Measurements from ENCODE around the gene CEMIP. TPM values are rescaled to one million over a fixed set of nuclear protein-coding genes. Genes with fewer than 3 reads are reported as not detected.
A peak's percentile ranks its signal among the peaks of the same experiment; 100 is the strongest.

The CEMIP gene
- total and polyA plus RNA-seq, 2 of the 13 experiments (the other 11 are each of a cell fraction or from before 2014, with no cell fraction given), result 4.3 to 28.5 TPM

- 60% methylated on average over 5 of the region's 5 CpGs for WGBS (ENCODE audit: low lambda C conversion rate)
- Histone ChIP-seq H3K36me3 (replicated peaks in 1 of 2; ENCODE audit: control insufficient read depth in 1 of 2, insufficient read depth in 2 of 2, low read length in 2 of 2) (no peaks in the 10 kb centered on the region), H3K79me2 (ENCODE audit: insufficient read depth, low read length) (peaks cover 29% of the 10 kb centered on the region), H3K9me3 (ENCODE audit: low read length) (no peaks in the 10 kb centered on the region), H3K4me1 (ENCODE audit: insufficient read depth, low read length) (peaks cover 36% of the 10 kb centered on the region), H3K4me3 (replicated peaks in 1 of 3; ENCODE audit: insufficient read depth in 1 of 3, low read depth in 2 of 3, low read length in 3 of 3) (no peak overlapping the region), H3K9ac (ENCODE audit: insufficient read depth, low read depth, low read length) (no peak overlapping the region), H3K27me3 (ENCODE audit: control insufficient read depth in 1 of 2, insufficient read depth in 2 of 2, low read length in 2 of 2) (no peaks in the 10 kb centered on the region; a peak in 1 of 5 replicates), H3K4me2 (ENCODE audit: low read depth, low read length) (no peak overlapping the region), H3K27ac (ENCODE audit: extremely low read length, insufficient read depth, low read length) (no peak overlapping the region), H4K20me1 (ENCODE audit: insufficient read depth, low read length) (peaks cover 2% of the 10 kb centered on the region; the same call in 1 of the 2 replicates), H2AFZ (ENCODE audit: low read length) (no peak overlapping the region)
- POLR2A ChIA-PET, result interaction anchor here (1.5 to 2.3 kb wide), 2 partner anchors 10 to 152 kb away, joined by 3 to 10 read pairs; partner anchors contain the start of gene TLNRD1
- FAIRE-seq (no peak), ATAC-seq (no peak), DNase-seq (ENCODE audit: low spot score) (no peak)
- TF ChIP-seq ZNF839 (CRISPR knock-in tag; IDR thresholded peaks at IDR 0.05; ENCODE audit: borderline replicate concordance) (no peak), GZF1 (CRISPR knock-in tag; IDR thresholded peaks at IDR 0.05) (no peak), TFAP4 (IDR thresholded peaks at IDR 0.05; ENCODE audit: borderline replicate concordance, low read depth) (peak; percentile 52; the same call in 1 of the 2 replicates)
- intact Hi-C loops (cut with micrococcal nuclease; ENCODE audit: unreplicated experiment) (no loop called here), in situ Hi-C loops (cut with HindIII; ENCODE audit: extremely low pct_ligation_motif_present, low pct_unique_long_range_greater_than_20kb) (no loop called here)
- no TSS peak for BruUV-seq (replicated peaks)
- CTCF ChIA-PET (ENCODE audit: low intra/inter-chr PET ratio, low total read pairs), result no interaction called here
These were observed 212.3 kb downstream of the CEMIP start for GRCh38 chr15:80991421-80991820.

- no peak for FAIRE-seq
These were observed 212.8 kb downstream of the CEMIP start for GRCh38 chr15:80992006-80992405.

More at GRCh38 chr15:80992006-80992405, 212.8 kb downstream of the CEMIP start:
- Histone ChIP-seq H3K4me2 (ENCODE audit: low read depth, low read length) (no peak overlapping the region), H3K27me3 (ENCODE audit: control insufficient read depth in 1 of 2, insufficient read depth in 2 of 2, low read length in 2 of 2) (no peaks in the 10 kb centered on the region; a peak in 1 of 5 replicates), H4K20me1 (ENCODE audit: insufficient read depth, low read length) (peaks cover 2% of the 10 kb centered on the region; the same call in 1 of the 2 replicates), H3K9ac (ENCODE audit: insufficient read depth, low read depth, low read length) (no peak overlapping the region), H3K4me3 (replicated peaks in 1 of 3; ENCODE audit: insufficient read depth in 1 of 3, low read depth in 2 of 3, low read length in 3 of 3) (no peak overlapping the region), H3K79me2 (ENCODE audit: insufficient read depth, low read length) (peaks cover 23% of the 10 kb centered on the region), H2AFZ (ENCODE audit: low read length) (no peak overlapping the region), H3K27ac (ENCODE audit: extremely low read length, insufficient read depth, low read length) (no peak overlapping the region), H3K4me1 (ENCODE audit: insufficient read depth, low read length) (peaks cover 30% of the 10 kb centered on the region), H3K36me3 (replicated peaks in 1 of 2; ENCODE audit: control insufficient read depth in 1 of 2, insufficient read depth in 2 of 2, low read length in 2 of 2) (no peaks in the 10 kb centered on the region), H3K9me3 (ENCODE audit: low read length) (no peaks in the 10 kb centered on the region)
- ChIA-PET POLR2A (interaction anchor here (2.3 kb wide), 1 partner anchor 9 kb away, joined by 10 read pairs; the partner anchor contains the start of gene TLNRD1), CTCF (ENCODE audit: low intra/inter-chr PET ratio, low total read pairs) (no interaction called here)
- intact Hi-C loops (cut with micrococcal nuclease; ENCODE audit: unreplicated experiment), result no loop called here
- TF ChIP-seq HES4 (CRISPR knock-in tag; IDR thresholded peaks at IDR 0.05; ENCODE audit: borderline replicate concordance) (no peak), KLF11 (CRISPR knock-in tag; IDR thresholded peaks at IDR 0.05) (no peak), ZKSCAN1 (IDR thresholded peaks at IDR 0.05; ENCODE audit: low read length) (no peak), FOSL1 (CRISPR knock-in tag; IDR thresholded peaks at IDR 0.05; ENCODE audit: borderline replicate concordance) (no peak), NFE2L1 (CRISPR knock-in tag; IDR thresholded peaks at IDR 0.05; ENCODE audit: borderline replicate concordance) (no peak), ZBED4 (CRISPR knock-in tag; IDR thresholded peaks at IDR 0.05; ENCODE audit: borderline replicate concordance) (no peak), ZNF382 (CRISPR knock-in tag; IDR thresholded peaks at IDR 0.05; ENCODE audit: borderline replicate concordance) (no peak)
- BruUV-seq (replicated peaks), result no TSS peak
- DNase-seq (ENCODE audit: low spot score) (no peak), ATAC-seq (no peak)
- WGBS (ENCODE audit: low lambda C conversion rate), result 64% methylated on average over 4 of the region's 4 CpGs
- in situ Hi-C loops (cut with HindIII; ENCODE audit: extremely low pct_ligation_motif_present, low pct_unique_long_range_greater_than_20kb), result no loop called here
